Upper lobe of right lung (tissue), 1 donor: ENCODE measurements around the gene PCBP2. TPM values are rescaled to one million over a fixed set of nuclear protein-coding genes. Genes with fewer than 3 reads are reported as not detected.

Experiments
- ATAC-seq: fragments of 200-7000 bp; cut with Tn5 transposase; one replicate; pipeline ENCODE4 v1.9.1; 2020; ENCODE audit warnings: mild to moderate bottlenecking, moderate library complexity
- DNase-seq: peaks from one replicate; pipeline ENCODE4 v3.0.0-alpha.2; 2020
- H3K27ac ChIP-seq: fragments of 200-600 bp; one replicate; pipeline ENCODE4 v1.8.0; 2022
- H3K27me3 ChIP-seq: fragments of 200-600 bp; one replicate; pipeline ENCODE4 v1.8.0; 2022; ENCODE audit warnings: mild to moderate bottlenecking
- H3K36me3 ChIP-seq: fragments of 200-600 bp; one replicate; pipeline ENCODE4 v1.8.0; 2022
- H3K4me1 ChIP-seq: fragments of 200-600 bp; one replicate; pipeline ENCODE4 v1.8.0; 2022
- H3K4me3 ChIP-seq: fragments of 200-600 bp; one replicate; pipeline ENCODE4 v1.8.0; 2022; ENCODE audit warnings: mild to moderate bottlenecking
- H3K9me3 ChIP-seq: fragments of 200-600 bp; one replicate; pipeline ENCODE4 v1.8.0; 2022
- CTCF ChIP-seq: fragments of 200-600 bp; IDR thresholded peaks from one replicate; pipeline ENCODE4 v1.8.0; 2022; ENCODE audit warnings: antibody characterized with exemption
- intact Hi-C: fragments of 100-400 bp; cut with DNase I; formaldehyde crosslinking; loops from one replicate; pipeline ENCODE4 v1.11.0; 2022
- total RNA-seq: library from RNA; stranded (reverse); fragmentation: NEBNext Ultra II Directional; extraction: Animal tissue kit (Norgen Biotek cat#: 25700); gene quantifications from one replicate; pipeline ENCODE4 v1.2.1, GENCODE V29; 2021
- donor health status: DM: no; HTN: yes; CAD: no; lungs with severe emphysema.

Gene PCBP2
- total RNA-seq, 1 donor from 2014 or later, result 727 TPM

- no peak overlapping the region for H3K4me3 ChIP-seq
- ATAC-seq (no peak), DNase-seq (no peak)
- no peaks in the 10 kb centered on the region for H3K27me3 ChIP-seq
- intact Hi-C loops, result no loop called here
- H3K9me3 ChIP-seq, result no peaks in the 10 kb centered on the region
- no peak for TF ChIP-seq CTCF
- no peak overlapping the region for H3K27ac ChIP-seq
- H3K36me3 ChIP-seq, result peaks cover 94% of the 10 kb centered on the region
- no peaks in the 10 kb centered on the region for H3K4me1 ChIP-seq
Observed at GRCh38 chr12:53523131-53523530, 71.2 kb downstream of the PCBP2 start.

- Histone ChIP-seq H3K4me1 (no peaks in the 10 kb centered on the region), H3K9me3 (no peaks in the 10 kb centered on the region), H3K27ac (no peak overlapping the region), H3K27me3 (no peaks in the 10 kb centered on the region), H3K36me3 (peaks cover 94% of the 10 kb centered on the region), H3K4me3 (no peak overlapping the region)
- intact Hi-C loops, result no loop called here
- no peak for TF ChIP-seq CTCF
- no peak for DNase-seq
- no peak for ATAC-seq
Observed at GRCh38 chr12:53524476-53524875, 72.6 kb downstream of the PCBP2 start.

- intact Hi-C loops, result no loop called here
- H3K36me3 ChIP-seq, result peaks cover 93% of the 10 kb centered on the region
- TF ChIP-seq CTCF, result no peak
Observed at GRCh38 chr12:53530061-53530460, 78.2 kb downstream of the PCBP2 start.

More at GRCh38 chr12:53530061-53530460, 78.2 kb downstream of the PCBP2 start:
- H3K9me3 ChIP-seq, result no peaks in the 10 kb centered on the region
- no peak overlapping the region for H3K27ac ChIP-seq
- ATAC-seq (no peak), DNase-seq (no peak)
- H3K4me1 ChIP-seq, result no peaks in the 10 kb centered on the region
- H3K4me3 ChIP-seq, result no peak overlapping the region
- no peaks in the 10 kb centered on the region for H3K27me3 ChIP-seq

Other genes with a start within 250 kb of the PCBP2 start
- 7.7 TPM for gene ITGB7, start 244.9 kb upstream of the PCBP2 start, total RNA-seq
- 23.8 TPM for gene RARG, start 219.9 kb upstream of the PCBP2 start, total RNA-seq
- gene ESPL1, start 183.8 kb upstream of the PCBP2 start, total RNA-seq, result 0.35 TPM
- gene PFDN5, start 156.6 kb upstream of the PCBP2 start, total RNA-seq, result 424 TPM
- 41.9 TPM for gene MYG1, start 152.4 kb upstream of the PCBP2 start, total RNA-seq
- 43.2 TPM for gene AAAS, start 130.5 kb upstream of the PCBP2 start, total RNA-seq
- not detected for gene SP7, start 115.7 kb upstream of the PCBP2 start, total RNA-seq
- 87.7 TPM for gene SP1, start 71.9 kb upstream of the PCBP2 start, total RNA-seq
- 0.46 TPM for gene AMHR2, start 28.2 kb upstream of the PCBP2 start, total RNA-seq
- gene PRR13, start 10.4 kb upstream of the PCBP2 start, total RNA-seq, result 172 TPM
- 22.3 TPM for gene MAP3K12, start 47.4 kb downstream of the PCBP2 start, total RNA-seq
- gene TARBP2, start 49.2 kb downstream of the PCBP2 start, total RNA-seq, result 33.1 TPM
- gene NPFF, start 55.4 kb downstream of the PCBP2 start, total RNA-seq, result not detected
- gene ATF7, start 174.3 kb downstream of the PCBP2 start, total RNA-seq, result 54.0 TPM
- 236 TPM for gene ATP5MC2, start 224.0 kb downstream of the PCBP2 start, total RNA-seq